GM19468 (cell line): ENCODE data around the gene MTCL1.

Experiments
- ATAC-seq: cut with Tn5 transposase; IDR thresholded peaks from one replicate; pipeline ENCODE4 v1.9.1; 2021; ENCODE audit warnings: mild to moderate bottlenecking, moderate library complexity, moderate number of reproducible peaks; ENCODE audit not compliant: unreplicated experiment; ENCODE audit errors: extremely low read depth

Gene MTCL1

GRCh38 chr18:8705238-8705960, at the start of gene MTCL1:
MTCL1 (plus strand) TSS chr18:8705556; CDS start chr18:8705661, 105 bp downstream.
- peak; percentile 15 for ATAC-seq

- no peak for ATAC-seq
These were observed 49.1 kb upstream of the MTCL1 start for GRCh38 chr18:8656232-8656631.

- ATAC-seq, result no peak
These were observed 48.1 kb upstream of the MTCL1 start for GRCh38 chr18:8657050-8657820.

- no peak for ATAC-seq
These were observed 47.4 kb upstream of the MTCL1 start for GRCh38 chr18:8657873-8658470.

GRCh38 chr18:8658858-8659485, 46.4 kb upstream of the MTCL1 start:
- ATAC-seq, result no peak

GRCh38 chr18:8659609-8660242, 45.6 kb upstream of the MTCL1 start:
- ATAC-seq, result no peak

- no peak for ATAC-seq
These were observed 45.0 kb upstream of the MTCL1 start for GRCh38 chr18:8660316-8660715.

- ATAC-seq, result no peak
These were observed 43.4 kb upstream of the MTCL1 start for GRCh38 chr18:8661754-8662559.

- ATAC-seq, result no peak
These were observed 42.6 kb upstream of the MTCL1 start for GRCh38 chr18:8662560-8663255.

GRCh38 chr18:8667846-8668245, 37.5 kb upstream of the MTCL1 start:
- ATAC-seq, result no peak

GRCh38 chr18:8668381-8668780, 37.0 kb upstream of the MTCL1 start:
- no peak for ATAC-seq

- ATAC-seq, result no peak
These were observed 35.8 kb upstream of the MTCL1 start for GRCh38 chr18:8669571-8669970.

- ATAC-seq, result peak; percentile 83
These were observed 31.8 kb upstream of the MTCL1 start for GRCh38 chr18:8673256-8674209.

- no peak for ATAC-seq
These were observed 30.3 kb upstream of the MTCL1 start for GRCh38 chr18:8675057-8675456.

GRCh38 chr18:8681196-8681595, 24.2 kb upstream of the MTCL1 start:
- ATAC-seq, result no peak

GRCh38 chr18:8684577-8684976, 20.8 kb upstream of the MTCL1 start:
- ATAC-seq, result no peak

- no peak for ATAC-seq
These were observed 20.0 kb upstream of the MTCL1 start for GRCh38 chr18:8685141-8685913.
